GM12878 (cell line): ENCODE data around the gene SAMD15. TPM values are rescaled to one million over a fixed set of nuclear protein-coding genes. Genes with fewer than 3 reads are reported as not detected.

ENCODE experiments used
- ATAC-seq: fragments of 200-7000 bp; cut with Tn5 transposase; 3 replicates; pipeline ENCODE4 v1.9.1; 2020; ENCODE audit warnings: mild to moderate bottlenecking, moderate library complexity
- BruUV-seq: library from RNA; stranded (reverse); fragments of 400-500 nt; replicated peaks from 2 replicates; lab custom pipeline; 2021; lab: Mats Ljungman, UMichigan
- CTCF ChIA-PET: fragments of 300-600 bp; sonication (Branson Sonifier 250); formaldehyde crosslinking; extraction: SDS; loops from one replicate; lab custom pipeline; 2021; ENCODE audit warnings: inconsistent platforms; lab: Yijun Ruan, JAX
- POLR2A ChIA-PET: fragments of 350-600 bp; formaldehyde crosslinking; extraction: SDS; loops from one replicate; lab custom pipeline; 2021; ENCODE audit warnings: inconsistent platforms; lab: Charles Lee
- RAD21 ChIA-PET: fragments of 300-600 bp; sonication (Branson Sonifier 250); formaldehyde crosslinking; loops from one replicate; lab custom pipeline; 2023; ENCODE audit warnings: antibody characterized with exemption; ENCODE audit not compliant: unreplicated experiment; lab: Charles Lee
- SMC1A ChIA-PET: fragments of 300-600 bp; sonication (Branson Sonifier 250); formaldehyde crosslinking; loops from one replicate; lab custom pipeline; 2023; ENCODE audit not compliant: unreplicated experiment, uncharacterized antibody; lab: Charles Lee
- DNase-seq: peaks from one replicate; pipeline ENCODE4 v3.0.0-alpha.2; 2011; ENCODE audit warnings: low read depth, low spot score
- FAIRE-seq: peaks from 3 replicates; lab custom pipeline; 2011; peaks lifted over from hg19 to GRCh38; lab: Jason Lieb, UNC
- H2AFZ ChIP-seq: 2 replicates; pipeline ENCODE4 v1.6.0; 2011; ENCODE audit warnings: low read depth, low read length, control low read depth; ENCODE audit not compliant: control insufficient read depth
- H3K27ac ChIP-seq: 2 replicates; pipeline ENCODE4 v1.5.1; 2011; ENCODE audit warnings: control low read depth; ENCODE audit not compliant: control insufficient read depth, insufficient read depth
- H3K27me3 ChIP-seq, 2 experiments: replicated peaks in 1 of 2; 2 replicates each; pipeline versions ENCODE4 v1.6.0 to v1.6.1; 2011; ENCODE audit warnings: low read length in 1 of 2; ENCODE audit not compliant: control insufficient read depth in 2 of 2, insufficient read depth in 2 of 2
- H3K36me3 ChIP-seq, 2 experiments: 2 replicates each; pipeline ENCODE4 v1.5.1; 2011; ENCODE audit warnings: low read length in 1 of 2; ENCODE audit not compliant: control insufficient read depth in 2 of 2, insufficient read depth in 2 of 2
- H3K4me1 ChIP-seq: 2 replicates; pipeline ENCODE4 v1.6.1; 2011; ENCODE audit warnings: mild to moderate bottlenecking, low read length, moderate library complexity, mixed read lengths; ENCODE audit not compliant: control insufficient read depth, insufficient read depth
- H3K4me2 ChIP-seq: 2 replicates; pipeline ENCODE4 v1.6.0; 2011; ENCODE audit warnings: control low read depth; ENCODE audit not compliant: control insufficient read depth, insufficient read depth
- H3K4me3 ChIP-seq: fragments of 200-600 bp; sonication (generic); 2 replicates; pipeline ENCODE4 v1.5.1; 2016
- H3K79me2 ChIP-seq: 2 replicates; pipeline ENCODE4 v1.6.0; 2011; ENCODE audit warnings: low read length; ENCODE audit not compliant: control insufficient read depth, insufficient read depth
- H3K9ac ChIP-seq: 2 replicates; pipeline ENCODE4 v1.8.0; 2011; ENCODE audit warnings: low read length, control low read depth, mixed read lengths; ENCODE audit not compliant: control insufficient read depth, insufficient read depth
- H3K9me3 ChIP-seq: replicated peaks from 3 replicates; pipeline ENCODE4 v1.5.1; 2011; ENCODE audit warnings: mild to moderate bottlenecking, low read length; ENCODE audit not compliant: control insufficient read depth, insufficient read depth
- H4K20me1 ChIP-seq: 2 replicates; pipeline ENCODE4 v1.6.0; 2011; ENCODE audit not compliant: control insufficient read depth, insufficient read depth
- ASH2L ChIP-seq: fragments of 300-600, 200-600 bp; sonication (generic); IDR thresholded peaks from 2 replicates; pipeline ENCODE4 v1.6.1; 2017; ENCODE audit warnings: low read depth, mild to moderate bottlenecking, borderline replicate concordance
- IKZF1 ChIP-seq: fragments of 450-650 bp; conservative IDR thresholded peaks from 2 replicates; pipeline ENCODE4 v1.6.1; 2017; ENCODE audit warnings: antibody characterized with exemption, mild to moderate bottlenecking
- JUNB ChIP-seq: IDR thresholded peaks from 2 replicates; pipeline ENCODE4 v1.6.1; 2016; ENCODE audit warnings: antibody characterized with exemption, mild to moderate bottlenecking
- JUND ChIP-seq: IDR thresholded peaks from 2 replicates; pipeline ENCODE4 v1.6.1; 2012; ENCODE audit warnings: low read depth, mild to moderate bottlenecking, low read length, improper control_type of control experiment, moderate library complexity
- KLF5 ChIP-seq: fragments of 450-650 bp; IDR thresholded peaks from 2 replicates; pipeline ENCODE4 v1.6.1; 2014; ENCODE audit warnings: mild to moderate bottlenecking; ENCODE audit not compliant: partially characterized antibody
- PAX8 ChIP-seq: fragments of 450-650 bp; IDR thresholded peaks from 2 replicates; pipeline ENCODE4 v1.6.1; 2017; ENCODE audit warnings: mild to moderate bottlenecking, moderate library complexity
- RFX5 ChIP-seq: IDR thresholded peaks from 2 replicates; pipeline ENCODE4 v1.6.1; 2011; ENCODE audit warnings: low read depth, low read length, improper control_type of control experiment
- RUNX3 ChIP-seq: IDR thresholded peaks from 2 replicates; pipeline ENCODE4 v1.6.1; 2012; ENCODE audit warnings: low read length, inconsistent platforms
- TBL1XR1 ChIP-seq: IDR thresholded peaks from 2 replicates; pipeline ENCODE4 v1.6.1; 2012; ENCODE audit warnings: low read depth, low read length, improper control_type of control experiment
- TCF3 ChIP-seq: IDR thresholded peaks from 2 replicates; pipeline ENCODE4 v1.6.1; 2012; ENCODE audit warnings: low read depth, mild to moderate bottlenecking, low read length, borderline replicate concordance; ENCODE audit not compliant: insufficient read depth
- WGBS: methylation state at CpG from one replicate; pipeline ENCODE4 v1.1.6; 2016; ENCODE audit warnings: low lambda C conversion rate; ENCODE audit not compliant: insufficient replicate concordance, insufficient coverage; ENCODE audit errors: missing lambda C conversion rate; 5-methylcytosine and 5-hydroxymethylcytosine counted together
- in situ Hi-C: fragments of 300-500 bp; cut with MboI; formaldehyde crosslinking; loops from 9 replicates; pipeline ENCODE4 v1.14.3; 2018; ENCODE audit warnings: mixed read lengths
- intact Hi-C: fragments of 100-400 bp; cut with micrococcal nuclease; formaldehyde crosslinking; loops from one replicate; pipeline ENCODE4 v1.14.2; 2022; ENCODE audit not compliant: unreplicated experiment
- polyA plus RNA-seq, 11 experiments: library from polyadenylated mRNA; depleted of rRNA in 4 of 11; unstranded in 6 of 11; stranded (reverse) in 5 of 11; fragments of >200 nt; fragmentation: Nextera tagmentation in 4 of 11; fragmentation: Illumina TruSeq in 1 of 11; extraction: Ambion mirVana in 4 of 11; extraction: Trizol in 1 of 11; gene quantifications; 1 replicate in 1 of 11; 2 replicates in 10 of 11; pipeline versions ENCODE4 v1.2.1 to v1.2.3, GENCODE V29; 2011 to 2016; ENCODE audit warnings: inconsistent platforms in 2 of 11, missing spikeins in 2 of 11, low read depth in 1 of 11
- total RNA-seq, 4 experiments: library from RNA; depleted of rRNA in 3 of 4; stranded (reverse); fragments of >200 nt in 3 of 4; fragmentation: Illumina TruSeq in 1 of 4; extraction: Trizol in 1 of 4; gene quantifications; 2 replicates each; pipeline versions ENCODE4 v1.2.1 to v1.2.3, GENCODE V29; 2013 to 2021
- TF ChIP-seq, protein P1 (sequence below): IDR thresholded peaks from 2 replicates; pipeline ENCODE4 v1.6.1; 2012; ENCODE audit warnings: mild to moderate bottlenecking, low read depth, low read length

SAMD15 gene
- total and polyA plus RNA-seq, 10 of the 15 experiments (the other 5 are each of a cell fraction or from before 2014, with no cell fraction given): 0.33 to 2.0 (median 0.97) TPM

GRCh38 chr14:77353469-77354141 is 23.6 kb upstream of the SAMD15 start:
- DNase-seq (no peak), FAIRE-seq (no peak), ATAC-seq (no peak)
- Histone ChIP-seq H3K36me3 (peaks cover 0 to 13% of the 10 kb centered on the region in 2 experiments; a peak in 3 of 4 replicates), H4K20me1 (no peaks in the 10 kb centered on the region), H3K4me3 (no peak overlapping the region), H3K4me2 (no peak overlapping the region), H3K4me1 (no peaks in the 10 kb centered on the region), H3K27me3 (no peaks in the 10 kb centered on the region), H3K9me3 (no peaks in the 10 kb centered on the region), H3K27ac (no peak overlapping the region), H2AFZ (no peak overlapping the region)
- intact Hi-C loops: no loop called here
- ChIA-PET RAD21 (interaction anchor here (0.6 kb wide), 1 partner anchor 1043 kb away, joined by 3 read pairs; no protein-coding TSS in a partner anchor), SMC1A (no interaction called here)
- in situ Hi-C loops: no loop called here
- 87% methylated on average over 5 of the region's 5 CpGs for WGBS
- no peak for TF ChIP-seq TCF3
- TF ChIP-seq PAX8: no peak
- no peak for TF ChIP-seq RUNX3
- TF ChIP-seq RFX5: no peak
- TF ChIP-seq JUNB: no peak
- no peak for TF ChIP-seq TBL1XR1
- TF ChIP-seq KLF5: no peak
- TF ChIP-seq, protein P1, sequence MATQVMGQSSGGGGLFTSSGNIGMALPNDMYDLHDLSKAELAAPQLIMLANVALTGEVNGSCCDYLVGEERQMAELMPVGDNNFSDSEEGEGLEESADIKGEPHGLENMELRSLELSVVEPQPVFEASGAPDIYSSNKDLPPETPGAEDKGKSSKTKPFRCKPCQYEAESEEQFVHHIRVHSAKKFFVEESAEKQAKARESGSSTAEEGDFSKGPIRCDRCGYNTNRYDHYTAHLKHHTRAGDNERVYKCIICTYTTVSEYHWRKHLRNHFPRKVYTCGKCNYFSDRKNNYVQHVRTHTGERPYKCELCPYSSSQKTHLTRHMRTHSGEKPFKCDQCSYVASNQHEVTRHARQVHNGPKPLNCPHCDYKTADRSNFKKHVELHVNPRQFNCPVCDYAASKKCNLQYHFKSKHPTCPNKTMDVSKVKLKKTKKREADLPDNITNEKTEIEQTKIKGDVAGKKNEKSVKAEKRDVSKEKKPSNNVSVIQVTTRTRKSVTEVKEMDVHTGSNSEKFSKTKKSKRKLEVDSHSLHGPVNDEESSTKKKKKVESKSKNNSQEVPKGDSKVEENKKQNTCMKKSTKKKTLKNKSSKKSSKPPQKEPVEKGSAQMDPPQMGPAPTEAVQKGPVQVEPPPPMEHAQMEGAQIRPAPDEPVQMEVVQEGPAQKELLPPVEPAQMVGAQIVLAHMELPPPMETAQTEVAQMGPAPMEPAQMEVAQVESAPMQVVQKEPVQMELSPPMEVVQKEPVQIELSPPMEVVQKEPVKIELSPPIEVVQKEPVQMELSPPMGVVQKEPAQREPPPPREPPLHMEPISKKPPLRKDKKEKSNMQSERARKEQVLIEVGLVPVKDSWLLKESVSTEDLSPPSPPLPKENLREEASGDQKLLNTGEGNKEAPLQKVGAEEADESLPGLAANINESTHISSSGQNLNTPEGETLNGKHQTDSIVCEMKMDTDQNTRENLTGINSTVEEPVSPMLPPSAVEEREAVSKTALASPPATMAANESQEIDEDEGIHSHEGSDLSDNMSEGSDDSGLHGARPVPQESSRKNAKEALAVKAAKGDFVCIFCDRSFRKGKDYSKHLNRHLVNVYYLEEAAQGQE: no peak
- no peak for TF ChIP-seq JUND
- no peak for TF ChIP-seq ASH2L
- TF ChIP-seq IKZF1: no peak
- TF ChIP-seq, all 136 proteins: peak for 0
- H3K9ac ChIP-seq: no peak overlapping the region
- no peaks in the 10 kb centered on the region; the same call in none of the 2 replicates for H3K79me2 ChIP-seq
- ChIA-PET CTCF (interaction anchor here (1.0 kb wide), 1 partner anchor 37 kb away, joined by 4 read pairs; no protein-coding TSS in a partner anchor), POLR2A (interaction anchor here (0.7 kb wide), 1 partner anchor 198 kb away, joined by 4 read pairs; no protein-coding TSS in a partner anchor)
- BruUV-seq: no TSS peak
